Central memory CD8-positive, alpha-beta T cell (primary cell): ENCODE data around the gene DSG4.
"Not testable (repeated sequence)": the region's sequence is repeated elsewhere in the genome, so short reads cannot be mapped to it uniquely, and the experiment has no call there.

Experiments
- ATAC-seq: fragments of 150-1000 bp; cut with Tn5 transposase; replicated peaks from 2 replicates; pipeline ENCODE4 v1.10.0; 2022; ENCODE audit warnings: mild to moderate bottlenecking, moderate FRiP score, moderate number of reproducible peaks; ENCODE audit not compliant: poor library complexity, severe bottlenecking; ENCODE audit errors: extremely low read depth
- DNase-seq, 2 donors: peaks; one replicate each; pipeline ENCODE4 v3.0.0; 2021; ENCODE audit warnings: low spot score in 2 of 2
- H3K27ac Mint-ChIP-seq: one replicate; pipeline ENCODE4 v1.8.0; 2022; ENCODE audit warnings: low read depth, mild to moderate bottlenecking, moderate library complexity, mixed read lengths
- H3K27me3 Mint-ChIP-seq: one replicate; pipeline ENCODE4 v1.8.0; 2022; ENCODE audit warnings: mixed read lengths
- H3K36me3 Mint-ChIP-seq: one replicate; pipeline ENCODE4 v1.8.0; 2022; ENCODE audit warnings: mild to moderate bottlenecking, moderate library complexity, mixed read lengths; ENCODE audit not compliant: insufficient read depth
- H3K4me1 Mint-ChIP-seq: one replicate; pipeline ENCODE4 v1.8.0; 2022; ENCODE audit warnings: mixed read lengths
- H3K4me3 Mint-ChIP-seq: one replicate; pipeline ENCODE4 v1.8.0; 2022; ENCODE audit warnings: mild to moderate bottlenecking, moderate library complexity, mixed read lengths
- H3K9me3 Mint-ChIP-seq: one replicate; pipeline ENCODE4 v1.8.0; 2022; ENCODE audit warnings: mixed read lengths

The DSG4 gene, protein sequence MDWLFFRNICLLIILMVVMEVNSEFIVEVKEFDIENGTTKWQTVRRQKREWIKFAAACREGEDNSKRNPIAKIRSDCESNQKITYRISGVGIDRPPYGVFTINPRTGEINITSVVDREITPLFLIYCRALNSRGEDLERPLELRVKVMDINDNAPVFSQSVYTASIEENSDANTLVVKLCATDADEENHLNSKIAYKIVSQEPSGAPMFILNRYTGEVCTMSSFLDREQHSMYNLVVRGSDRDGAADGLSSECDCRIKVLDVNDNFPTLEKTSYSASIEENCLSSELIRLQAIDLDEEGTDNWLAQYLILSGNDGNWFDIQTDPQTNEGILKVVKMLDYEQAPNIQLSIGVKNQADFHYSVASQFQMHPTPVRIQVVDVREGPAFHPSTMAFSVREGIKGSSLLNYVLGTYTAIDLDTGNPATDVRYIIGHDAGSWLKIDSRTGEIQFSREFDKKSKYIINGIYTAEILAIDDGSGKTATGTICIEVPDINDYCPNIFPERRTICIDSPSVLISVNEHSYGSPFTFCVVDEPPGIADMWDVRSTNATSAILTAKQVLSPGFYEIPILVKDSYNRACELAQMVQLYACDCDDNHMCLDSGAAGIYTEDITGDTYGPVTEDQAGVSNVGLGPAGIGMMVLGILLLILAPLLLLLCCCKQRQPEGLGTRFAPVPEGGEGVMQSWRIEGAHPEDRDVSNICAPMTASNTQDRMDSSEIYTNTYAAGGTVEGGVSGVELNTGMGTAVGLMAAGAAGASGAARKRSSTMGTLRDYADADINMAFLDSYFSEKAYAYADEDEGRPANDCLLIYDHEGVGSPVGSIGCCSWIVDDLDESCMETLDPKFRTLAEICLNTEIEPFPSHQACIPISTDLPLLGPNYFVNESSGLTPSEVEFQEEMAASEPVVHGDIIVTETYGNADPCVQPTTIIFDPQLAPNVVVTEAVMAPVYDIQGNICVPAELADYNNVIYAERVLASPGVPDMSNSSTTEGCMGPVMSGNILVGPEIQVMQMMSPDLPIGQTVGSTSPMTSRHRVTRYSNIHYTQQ

DNA sequence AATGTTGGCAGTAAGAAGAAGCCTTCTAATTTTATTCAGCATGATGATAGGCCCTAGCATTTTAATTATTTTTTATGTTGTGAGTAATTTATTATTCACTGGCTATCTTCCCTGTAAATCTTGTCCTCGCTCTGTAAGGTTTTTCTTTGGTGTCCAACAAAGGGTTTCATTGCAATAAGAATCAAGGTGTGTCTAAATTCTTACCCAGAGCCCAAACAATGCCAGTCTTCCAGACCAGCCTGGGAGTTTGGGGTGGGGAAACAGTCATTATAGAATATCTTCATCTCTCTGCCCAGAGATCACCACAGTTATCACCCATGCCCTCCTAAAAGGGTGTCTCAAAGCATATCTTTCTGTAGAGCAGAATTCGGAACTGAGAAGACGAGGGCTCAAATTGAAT is at the start of gene DSG4:
TSS of gene DSG4 (plus strand) at position 301 of the 400 bp plus-strand sequence. CDS start 135 bp downstream, outside the sequence.
- DNase-seq (no peak), ATAC-seq (no peak)
- Mint-ChIP-seq H3K27ac (no peak within 1 kb of the TSS), H3K4me3 (no peak within 1 kb of the TSS), H3K4me1 (no peaks in the 10 kb centered on the region), H3K9me3 (peaks cover 9% of the 10 kb centered on the region), H3K27me3 (no peaks in the 10 kb centered on the region), H3K36me3 (no peaks in the 10 kb centered on the region)

DNA sequence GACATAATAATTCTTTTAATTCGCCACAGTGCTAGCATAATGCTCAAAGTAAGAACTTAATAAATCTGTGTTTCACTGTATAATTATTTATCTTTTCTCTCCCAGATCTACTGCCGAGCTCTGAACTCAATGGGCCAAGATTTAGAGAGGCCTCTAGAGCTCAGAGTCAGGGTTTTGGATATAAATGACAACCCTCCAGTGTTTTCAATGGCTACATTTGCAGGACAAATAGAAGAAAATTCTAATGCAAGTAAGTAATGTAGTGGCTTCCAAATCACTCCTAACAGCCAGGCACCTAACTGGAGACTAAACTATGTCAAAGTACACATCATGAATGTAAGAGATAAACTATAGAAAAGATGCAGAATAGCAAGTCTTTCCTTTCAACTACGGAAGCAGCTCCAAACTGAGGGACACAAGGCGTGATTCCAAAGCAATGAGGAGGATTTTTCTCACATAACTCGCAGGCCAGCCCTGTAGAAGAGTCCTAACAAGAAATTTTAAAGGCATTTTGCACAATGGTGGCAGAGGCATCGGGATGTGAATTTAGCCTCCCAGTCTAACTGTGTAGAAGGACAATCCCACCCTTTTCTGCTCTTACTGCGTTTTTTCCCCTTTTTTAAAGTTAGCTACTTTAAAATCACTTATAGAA is 46.7 kb upstream of the DSG4 start:
- DNase-seq (no peak), ATAC-seq (no peak)
- no peak overlapping the region for H3K27ac Mint-ChIP-seq
- no peaks in the 10 kb centered on the region for H3K4me1 Mint-ChIP-seq
- no peaks in the 10 kb centered on the region for H3K27me3 Mint-ChIP-seq
- H3K9me3 Mint-ChIP-seq: peaks cover 5% of the 10 kb centered on the region
- no peak overlapping the region for H3K4me3 Mint-ChIP-seq
- no peaks in the 10 kb centered on the region for H3K36me3 Mint-ChIP-seq

DNA sequence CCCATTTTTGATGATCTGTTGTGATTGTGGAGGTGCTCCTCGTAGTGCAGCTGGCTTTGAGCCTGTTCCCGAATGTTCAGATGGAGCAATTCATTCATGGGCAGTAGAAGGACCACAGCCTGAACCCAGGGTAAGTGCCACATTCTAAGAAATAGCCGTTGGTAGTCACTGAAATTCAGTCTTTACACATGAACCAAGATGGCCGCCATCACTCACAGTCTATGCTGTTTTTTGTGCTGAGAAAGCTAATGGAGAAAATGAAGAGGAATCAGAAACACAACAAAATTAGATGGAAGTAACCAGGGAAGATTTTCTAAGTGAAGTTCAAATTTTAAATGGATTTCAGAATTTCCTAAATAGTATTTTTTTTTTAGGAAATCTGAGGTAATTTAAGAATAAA is 33.1 kb upstream of the DSG4 start:
- ATAC-seq (no peak), DNase-seq (no peak)
- H3K4me3 Mint-ChIP-seq: no peak overlapping the region
- no peaks in the 10 kb centered on the region for H3K9me3 Mint-ChIP-seq
- H3K27ac Mint-ChIP-seq: no peak overlapping the region
- H3K4me1 Mint-ChIP-seq: no peaks in the 10 kb centered on the region
- no peaks in the 10 kb centered on the region for H3K36me3 Mint-ChIP-seq
- no peaks in the 10 kb centered on the region for H3K27me3 Mint-ChIP-seq

DNA sequence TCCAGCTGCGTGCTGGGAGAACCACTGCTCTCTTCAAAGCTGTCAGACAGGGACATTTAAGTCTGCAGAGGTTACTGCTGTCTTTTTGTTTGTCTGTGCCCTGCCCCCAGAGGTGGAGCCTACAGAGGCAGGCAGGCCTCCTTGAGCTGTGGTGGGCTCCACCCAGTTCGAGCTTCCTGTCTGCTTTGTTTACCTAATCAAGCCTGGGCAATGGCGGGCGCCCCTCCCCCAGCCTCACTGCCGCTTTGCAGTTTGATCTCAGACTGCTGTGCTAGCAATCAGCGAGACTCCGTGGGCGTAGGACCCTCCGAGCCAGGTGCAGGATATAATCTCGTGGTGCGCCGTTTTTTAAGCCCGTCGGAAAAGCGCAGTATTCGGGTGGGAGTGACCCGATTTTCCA is 23.2 kb upstream of the DSG4 start:
- H3K36me3 Mint-ChIP-seq, ATAC-seq, H3K27ac Mint-ChIP-seq, H3K4me3 Mint-ChIP-seq, DNase-seq, H3K9me3 Mint-ChIP-seq, H3K27me3 Mint-ChIP-seq, H3K4me1 Mint-ChIP-seq: not testable (repeated sequence)

DNA sequence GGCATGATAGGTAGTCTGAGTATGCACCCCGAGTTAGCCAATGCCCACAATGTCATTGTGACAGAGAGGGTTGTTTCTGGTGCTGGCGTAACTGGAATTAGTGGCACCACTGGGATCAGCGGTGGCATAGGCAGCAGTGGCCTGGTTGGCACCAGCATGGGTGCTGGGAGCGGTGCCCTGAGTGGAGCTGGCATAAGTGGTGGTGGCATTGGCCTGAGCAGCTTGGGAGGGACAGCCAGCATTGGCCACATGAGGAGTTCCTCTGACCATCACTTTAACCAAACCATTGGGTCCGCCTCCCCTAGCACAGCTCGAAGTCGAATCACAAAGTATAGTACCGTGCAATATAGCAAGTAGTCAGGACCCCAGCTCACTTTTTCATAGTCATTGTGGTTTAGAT is 21.6 kb upstream of the DSG4 start:
- no peak for ATAC-seq
- H3K27ac Mint-ChIP-seq: no peak overlapping the region
- no peaks in the 10 kb centered on the region for H3K36me3 Mint-ChIP-seq
- H3K27me3 Mint-ChIP-seq: no peaks in the 10 kb centered on the region
- H3K4me1 Mint-ChIP-seq: no peaks in the 10 kb centered on the region
- H3K4me3 Mint-ChIP-seq: no peak overlapping the region
- H3K9me3 Mint-ChIP-seq: no peaks in the 10 kb centered on the region
- no peak for DNase-seq

- DNase-seq (no peak), ATAC-seq (no peak)
- H3K27me3 Mint-ChIP-seq: no peaks in the 10 kb centered on the region
- no peaks in the 10 kb centered on the region for H3K4me1 Mint-ChIP-seq
- H3K9me3 Mint-ChIP-seq: no peaks in the 10 kb centered on the region
- H3K27ac Mint-ChIP-seq: no peak overlapping the region
- no peak overlapping the region for H3K4me3 Mint-ChIP-seq
- no peaks in the 10 kb centered on the region for H3K36me3 Mint-ChIP-seq
Observed at GRCh38 chr18:31356025-31356424, 20.6 kb upstream of the DSG4 start.

- Mint-ChIP-seq H3K36me3 (no peaks in the 10 kb centered on the region), H3K27ac (no peak overlapping the region)
Observed at GRCh38 chr18:31364190-31364589, 12.4 kb upstream of the DSG4 start.

GRCh38 chr18:31369478-31369877 is 7.1 kb upstream of the DSG4 start:
- Mint-ChIP-seq H3K27me3 (no peaks in the 10 kb centered on the region), H3K4me3 (no peak overlapping the region), H3K9me3 (no peaks in the 10 kb centered on the region), H3K27ac (no peak overlapping the region), H3K36me3 (no peaks in the 10 kb centered on the region), H3K4me1 (no peaks in the 10 kb centered on the region)
- DNase-seq (no peak), ATAC-seq (no peak)

More at GRCh38 chr18:31364190-31364589, 12.4 kb upstream of the DSG4 start:
- DNase-seq (no peak), ATAC-seq (no peak)
- H3K4me1 Mint-ChIP-seq: no peaks in the 10 kb centered on the region
- no peak overlapping the region for H3K4me3 Mint-ChIP-seq
- peaks cover 7% of the 10 kb centered on the region for H3K9me3 Mint-ChIP-seq
- no peaks in the 10 kb centered on the region for H3K27me3 Mint-ChIP-seq

GRCh38 chr18:31371989-31372388 is 4.6 kb upstream of the DSG4 start:
- no peaks in the 10 kb centered on the region for H3K27me3 Mint-ChIP-seq
- no peak overlapping the region for H3K27ac Mint-ChIP-seq
- H3K9me3 Mint-ChIP-seq: peaks cover 4% of the 10 kb centered on the region
- no peak for ATAC-seq
- H3K4me3 Mint-ChIP-seq: no peak overlapping the region
- no peaks in the 10 kb centered on the region for H3K4me1 Mint-ChIP-seq
- no peaks in the 10 kb centered on the region for H3K36me3 Mint-ChIP-seq
- no peak for DNase-seq

- Mint-ChIP-seq H3K4me1 (no peaks in the 10 kb centered on the region), H3K27me3 (no peaks in the 10 kb centered on the region), H3K27ac (no peak overlapping the region), H3K9me3 (peaks cover 9% of the 10 kb centered on the region), H3K36me3 (no peaks in the 10 kb centered on the region), H3K4me3 (no peak overlapping the region)
- ATAC-seq (no peak), DNase-seq (no peak)
Observed at GRCh38 chr18:31373641-31374040, 2.9 kb upstream of the DSG4 start.

DNA sequence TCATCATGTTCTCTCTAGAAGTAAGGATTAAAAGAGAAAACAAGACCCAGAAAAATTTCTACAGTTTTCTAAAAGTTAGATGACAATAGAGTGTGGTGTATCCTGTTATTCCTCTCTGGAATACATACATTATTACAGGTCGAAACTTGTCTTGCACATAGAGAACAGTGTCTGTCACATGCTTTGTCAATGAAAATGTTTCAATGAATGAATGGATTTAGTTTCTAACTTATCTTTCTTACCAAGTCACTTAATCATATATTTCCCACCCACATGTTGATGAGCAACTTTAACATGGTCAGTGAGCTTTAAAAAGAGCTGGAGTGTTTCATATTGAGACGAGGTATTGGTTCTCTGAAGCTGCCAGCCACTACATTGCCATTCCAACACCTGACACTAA is 4.3 kb downstream of the DSG4 start:
- Mint-ChIP-seq H3K4me3 (no peak overlapping the region), H3K36me3 (no peaks in the 10 kb centered on the region), H3K9me3 (peaks cover 9% of the 10 kb centered on the region), H3K27ac (no peak overlapping the region), H3K4me1 (no peaks in the 10 kb centered on the region), H3K27me3 (no peaks in the 10 kb centered on the region)
- DNase-seq (no peak), ATAC-seq (no peak)

DNA sequence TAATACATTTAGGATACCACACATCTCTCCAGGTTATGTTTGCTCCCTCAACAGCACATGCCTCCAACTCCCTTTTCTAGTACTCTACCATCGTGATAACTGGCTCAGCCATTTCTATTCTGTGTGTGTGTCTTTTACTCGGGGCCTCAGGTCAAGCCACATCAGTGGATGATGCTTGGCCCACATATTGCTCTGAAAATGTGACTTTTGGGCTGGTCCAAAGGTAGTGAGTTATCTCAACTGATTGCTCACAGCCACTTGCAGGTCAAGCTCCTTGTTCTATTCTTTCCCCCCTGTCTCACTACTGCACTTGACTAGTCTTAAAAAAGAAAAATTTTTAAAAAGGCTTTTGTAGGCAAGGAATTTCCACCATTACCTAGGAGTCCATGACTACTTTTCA is 5.5 kb downstream of the DSG4 start:
- Mint-ChIP-seq H3K27ac (no peak overlapping the region), H3K36me3 (no peaks in the 10 kb centered on the region), H3K4me3 (no peak overlapping the region), H3K9me3 (peaks cover 5% of the 10 kb centered on the region), H3K27me3 (no peaks in the 10 kb centered on the region), H3K4me1 (no peaks in the 10 kb centered on the region)
- ATAC-seq: no peak
- no peak for DNase-seq
